WTC11 (cell line): ENCODE measurements around the gene MRC1. TPM values are rescaled to one million over a fixed set of nuclear protein-coding genes. Genes with fewer than 3 reads are reported as not detected.

Experiments
- ATAC-seq: fragments of 200-7000 bp; cut with Tn5 transposase; 2 replicates; pipeline ENCODE4 v1.10.0; 2021; ENCODE audit warnings: mild to moderate bottlenecking, moderate library complexity
- CTCF ChIA-PET: fragments of 300-600 bp; sonication (Branson Sonifier 250); formaldehyde crosslinking; loops from one replicate; lab custom pipeline; 2021; ENCODE audit warnings: antibody characterized with exemption; lab: Charles Lee
- POLR2A ChIA-PET: fragments of 350-600 bp; sonication (Branson Sonifier 250); formaldehyde crosslinking; loops from one replicate; lab custom pipeline; 2021; ENCODE audit warnings: antibody characterized with exemption; lab: Charles Lee
- DNase-seq: peaks from one replicate; pipeline ENCODE4 v3.0.0; 2021; ENCODE audit warnings: low spot score
- H3K27ac Mint-ChIP-seq: 2 replicates; pipeline ENCODE4 v1.8.0; 2021; ENCODE audit warnings: mixed read lengths
- H3K27me3 Mint-ChIP-seq: 2 replicates; pipeline ENCODE4 v1.8.0; 2021; ENCODE audit warnings: low read depth, mild to moderate bottlenecking, moderate library complexity, mixed read lengths
- H3K36me3 Mint-ChIP-seq: 2 replicates; pipeline ENCODE4 v1.8.0; 2021; ENCODE audit warnings: mixed read lengths
- H3K4me1 Mint-ChIP-seq: 2 replicates; pipeline ENCODE4 v1.8.0; 2022; ENCODE audit warnings: mixed read lengths
- H3K4me3 Mint-ChIP-seq: 2 replicates; pipeline ENCODE4 v1.8.0; 2021; ENCODE audit warnings: mild to moderate bottlenecking, moderate library complexity, mixed read lengths
- H3K9me3 Mint-ChIP-seq: 2 replicates; pipeline ENCODE4 v1.8.0; 2021; ENCODE audit warnings: mixed read lengths
- ATF3 ChIP-seq: sonication (generic); formaldehyde crosslinking; conservative IDR thresholded peaks from 2 replicates; pipeline ENCODE4 v1.8.1; 2022; ENCODE audit warnings: mild to moderate bottlenecking, missing genetic modification reagents
- CDX4 ChIP-seq: fragments of 250-450 bp; sonication (Bioruptor Pico); IDR thresholded peaks from 2 replicates; pipeline ENCODE4 v1.9.0; 2021; ENCODE audit warnings: moderate library complexity, mild to moderate bottlenecking, inconsistent platforms, borderline replicate concordance
- E2F4 ChIP-seq: sonication (generic); formaldehyde crosslinking; IDR thresholded peaks from 2 replicates; pipeline ENCODE4 v1.8.1; 2022; ENCODE audit warnings: low read depth, mild to moderate bottlenecking, moderate library complexity, missing genetic modification reagents, borderline replicate concordance
- ETV6 ChIP-seq: sonication (generic); formaldehyde crosslinking; IDR thresholded peaks from 2 replicates; pipeline ENCODE4 v1.8.1; 2022; ENCODE audit warnings: mild to moderate bottlenecking, missing genetic modification reagents
- FOXJ3 ChIP-seq: sonication (generic); formaldehyde crosslinking; IDR thresholded peaks from 2 replicates; pipeline ENCODE4 v1.9.0; 2021; ENCODE audit warnings: missing genetic modification reagents, mild to moderate bottlenecking, borderline replicate concordance
- FOXK1 ChIP-seq: sonication (generic); formaldehyde crosslinking; IDR thresholded peaks from 2 replicates; pipeline ENCODE4 v1.8.0; 2022; ENCODE audit warnings: mild to moderate bottlenecking, moderate library complexity, missing genetic modification reagents
- GABPB1 ChIP-seq: sonication (generic); formaldehyde crosslinking; IDR thresholded peaks from 2 replicates; pipeline ENCODE4 v1.8.1; 2023; ENCODE audit warnings: mild to moderate bottlenecking, missing genetic modification reagents
- HMGXB4 ChIP-seq: sonication (generic); formaldehyde crosslinking; IDR thresholded peaks from 2 replicates; pipeline ENCODE4 v1.8.1; 2023; ENCODE audit warnings: mild to moderate bottlenecking, moderate library complexity, missing genetic modification reagents
- KAT7 ChIP-seq: sonication (generic); formaldehyde crosslinking; IDR thresholded peaks from 2 replicates; pipeline ENCODE4 v1.8.1; 2023; ENCODE audit warnings: missing genetic modification reagents, mild to moderate bottlenecking, borderline replicate concordance
- MLX ChIP-seq: sonication (generic); formaldehyde crosslinking; IDR thresholded peaks from 2 replicates; pipeline ENCODE4 v1.8.1; 2023; ENCODE audit warnings: mild to moderate bottlenecking, missing genetic modification reagents, moderate library complexity
- MYBL2 ChIP-seq: sonication (generic); formaldehyde crosslinking; IDR thresholded peaks from 2 replicates; pipeline ENCODE4 v1.8.1; 2023; ENCODE audit warnings: mild to moderate bottlenecking, moderate library complexity, missing genetic modification reagents
- NFATC4 ChIP-seq: fragments of 250-450 bp; sonication (Bioruptor Pico); IDR thresholded peaks from 2 replicates; pipeline ENCODE4 v1.9.0; 2021; ENCODE audit warnings: mild to moderate bottlenecking
- NR3C1 ChIP-seq: sonication (generic); formaldehyde crosslinking; conservative IDR thresholded peaks from 2 replicates; pipeline ENCODE4 v1.8.1; 2023; ENCODE audit warnings: low read depth, mild to moderate bottlenecking, missing genetic modification reagents
- OVOL2 ChIP-seq: fragments of 250-450 bp; sonication (Bioruptor Pico); IDR thresholded peaks from 2 replicates; pipeline ENCODE4 v1.9.0; 2021; ENCODE audit warnings: mild to moderate bottlenecking, borderline replicate concordance
- PRDM15 ChIP-seq: sonication (generic); formaldehyde crosslinking; IDR thresholded peaks from 2 replicates; pipeline ENCODE4 v1.8.0; 2022; ENCODE audit warnings: missing genetic modification reagents
- SOX15 ChIP-seq: fragments of 250-450 bp; sonication (Bioruptor Pico); IDR thresholded peaks from 2 replicates; pipeline ENCODE4 v1.9.0; 2021; ENCODE audit warnings: mild to moderate bottlenecking
- SP1 ChIP-seq: sonication (generic); formaldehyde crosslinking; conservative IDR thresholded peaks from 2 replicates; pipeline ENCODE4 v1.8.1; 2022; ENCODE audit warnings: missing genetic modification reagents
- TEAD4 ChIP-seq: sonication (generic); formaldehyde crosslinking; IDR thresholded peaks from 2 replicates; pipeline ENCODE4 v1.8.0; 2022; ENCODE audit warnings: mild to moderate bottlenecking, missing genetic modification reagents
- USF1 ChIP-seq: sonication (generic); formaldehyde crosslinking; IDR thresholded peaks from 2 replicates; pipeline ENCODE4 v1.8.0; 2022; ENCODE audit warnings: mild to moderate bottlenecking, missing genetic modification reagents
- ZMAT4 ChIP-seq: fragments of 250-450 bp; sonication (Bioruptor Pico); IDR thresholded peaks from 2 replicates; pipeline ENCODE4 v1.9.0; 2021; ENCODE audit warnings: mild to moderate bottlenecking
- ZNF121 ChIP-seq: sonication (generic); formaldehyde crosslinking; IDR thresholded peaks from 2 replicates; pipeline ENCODE4 v1.8.0; 2023; ENCODE audit warnings: missing genetic modification reagents
- ZNF263 ChIP-seq: sonication (generic); formaldehyde crosslinking; IDR thresholded peaks from 2 replicates; pipeline ENCODE4 v1.8.1; 2022; ENCODE audit warnings: low read depth, mild to moderate bottlenecking, moderate library complexity, missing genetic modification reagents
- ZNF396 ChIP-seq: fragments of 250-450 bp; sonication (Bioruptor Pico); IDR thresholded peaks from 2 replicates; pipeline ENCODE4 v1.8.0; 2021; ENCODE audit warnings: mild to moderate bottlenecking, moderate library complexity, borderline replicate concordance
- ZNF416 ChIP-seq: fragments of 250-450 bp; sonication (Bioruptor Pico); IDR thresholded peaks from 2 replicates; pipeline ENCODE4 v1.9.0; 2021; ENCODE audit warnings: mild to moderate bottlenecking, inconsistent platforms
- ZSCAN18 ChIP-seq: fragments of 250-450 bp; sonication (Bioruptor Pico); IDR thresholded peaks from 2 replicates; pipeline ENCODE4 v2.1.2; 2022; ENCODE audit warnings: mild to moderate bottlenecking, moderate library complexity
- total RNA-seq: library from RNA; stranded (reverse); gene quantifications from 3 replicates; pipeline ENCODE4 v1.2.3, GENCODE V29; 2021

The MRC1 gene
- total RNA-seq, 1 experiment from 2014 or later = 0.33 TPM

- ChIA-PET CTCF (interaction anchor here (2.5 kb wide), 1 partner anchor 50 kb away, joined by 9 read pairs; no protein-coding TSS in a partner anchor), POLR2A (no interaction called here)
- Mint-ChIP-seq H3K27me3 (no peaks in the 10 kb centered on the region), H3K36me3 (no peaks in the 10 kb centered on the region), H3K27ac (no peak overlapping the region), H3K4me1 (peaks cover 12% of the 10 kb centered on the region), H3K4me3 (no peak overlapping the region), H3K9me3 (no peaks in the 10 kb centered on the region)
- no peak for ATAC-seq
- no peak for TF ChIP-seq SOX15 (CRISPR knock-in tag)
- TF ChIP-seq SP1 (CRISPR knock-in tag) = no peak
- TF ChIP-seq GABPB1 (CRISPR knock-in tag) = no peak
- TF ChIP-seq MYBL2 (CRISPR knock-in tag) = no peak
- TF ChIP-seq HMGXB4 (CRISPR knock-in tag) = no peak
- no peak for TF ChIP-seq ZNF396 (CRISPR knock-in tag)
- DNase-seq = no peak
Measured at GRCh38 chr10:17851611-17852010, 42.5 kb downstream of the MRC1 start.

- no peak for ATAC-seq
- ChIA-PET CTCF (no interaction called here), POLR2A (no interaction called here)
- H3K4me1 Mint-ChIP-seq = peaks cover 12% of the 10 kb centered on the region
- H3K9me3 Mint-ChIP-seq = peaks cover 4% of the 10 kb centered on the region
- no peaks in the 10 kb centered on the region; the same call in 1 of the 2 replicates for H3K27me3 Mint-ChIP-seq
- no peaks in the 10 kb centered on the region for H3K36me3 Mint-ChIP-seq
- no peak for DNase-seq
- no peak overlapping the region for H3K4me3 Mint-ChIP-seq
- H3K27ac Mint-ChIP-seq = no peak overlapping the region
- no peak for TF ChIP-seq ATF3
- TF ChIP-seq FOXK1 (CRISPR knock-in tag) = no peak
- TF ChIP-seq ZNF121 = no peak
- TF ChIP-seq OVOL2 (CRISPR knock-in tag) = no peak
- TF ChIP-seq NR3C1 = no peak
- TF ChIP-seq ZSCAN18 = no peak
- TF ChIP-seq E2F4 = no peak
- TF ChIP-seq ETV6 = no peak
- TF ChIP-seq MLX (CRISPR knock-in tag) = no peak
- no peak for TF ChIP-seq ZNF263
- TF ChIP-seq KAT7 (CRISPR knock-in tag) = no peak
- no peak for TF ChIP-seq PRDM15 (CRISPR knock-in tag)
- no peak for TF ChIP-seq TEAD4 (CRISPR knock-in tag)
- no peak for TF ChIP-seq FOXJ3
- no peak for TF ChIP-seq ZNF416 (CRISPR knock-in tag)
- no peak for TF ChIP-seq ZMAT4 (CRISPR knock-in tag)
- TF ChIP-seq USF1 (CRISPR knock-in tag) = no peak
- no peak for TF ChIP-seq NFATC4 (CRISPR knock-in tag)
- TF ChIP-seq CDX4 = no peak
Measured at GRCh38 chr10:17854044-17854652, 45.0 kb downstream of the MRC1 start.
